ENCODE measurements around the gene RORC. TPM values are rescaled to one million over a fixed set of nuclear protein-coding genes. Genes with fewer than 3 reads are reported as not detected.

Gene RORC
- total and polyA plus RNA-seq, 7 donors, result 0.27 to 18.0 (median 3.9) TPM; not detected in 1

DNA sequence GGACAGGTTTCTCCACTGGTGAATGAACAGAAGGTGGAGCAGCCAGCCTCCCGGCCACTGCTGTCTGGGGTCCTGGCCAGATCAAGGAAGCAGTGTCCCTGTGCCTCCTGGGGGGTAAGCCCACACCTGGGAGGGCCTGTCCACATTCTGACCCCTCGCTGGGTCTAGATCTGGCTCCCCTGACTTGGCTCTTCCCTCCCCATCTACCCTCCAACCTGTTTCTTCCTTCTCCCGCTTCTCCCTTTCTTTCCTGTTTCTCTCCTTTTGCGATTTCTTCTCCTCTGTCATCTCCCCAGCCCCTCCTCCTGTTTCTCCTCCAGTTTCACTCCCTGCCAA is 378 bp downstream of the RORC start:
- intact Hi-C loops (cut with DNase I), result no loop called here
- peak overlapping the region in 1 of 4 donors; percentile 6 for H3K27ac ChIP-seq

DNA sequence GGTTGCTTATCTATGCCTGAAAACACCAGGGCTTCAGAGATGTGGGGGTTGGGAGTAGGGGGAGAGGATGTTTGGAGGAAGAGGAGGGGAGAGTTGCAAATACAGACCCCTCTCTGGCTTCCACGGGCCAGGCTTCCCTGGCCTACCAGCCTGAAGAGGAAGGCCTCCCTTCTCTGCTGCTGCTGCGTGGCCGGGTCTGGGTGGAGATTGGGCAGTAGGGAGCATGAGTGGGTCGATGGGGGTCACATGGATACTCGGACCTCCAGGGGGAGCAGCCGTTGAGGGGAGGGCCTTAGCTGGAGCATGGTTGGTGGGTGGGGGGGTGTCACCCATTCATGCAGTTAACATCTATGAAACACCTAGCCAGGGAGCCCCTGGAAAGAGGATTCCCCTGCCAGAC is 1.5 kb downstream of the RORC start:
- intact Hi-C loops (cut with DNase I), result no loop called here
- peaks cover 0 to 10% (median 8%) of the 10 kb centered on the region in 4 donors for H3K4me1 ChIP-seq
- TF ChIP-seq POLR2A (IDR thresholded peaks at IDR 0.05) (no peak), POLR2AphosphoS5 (IDR thresholded peaks at IDR 0.05) (no peak), EP300 (IDR thresholded peaks at IDR 0.05) (no peak)
- TF ChIP-seq, protein P1, sequence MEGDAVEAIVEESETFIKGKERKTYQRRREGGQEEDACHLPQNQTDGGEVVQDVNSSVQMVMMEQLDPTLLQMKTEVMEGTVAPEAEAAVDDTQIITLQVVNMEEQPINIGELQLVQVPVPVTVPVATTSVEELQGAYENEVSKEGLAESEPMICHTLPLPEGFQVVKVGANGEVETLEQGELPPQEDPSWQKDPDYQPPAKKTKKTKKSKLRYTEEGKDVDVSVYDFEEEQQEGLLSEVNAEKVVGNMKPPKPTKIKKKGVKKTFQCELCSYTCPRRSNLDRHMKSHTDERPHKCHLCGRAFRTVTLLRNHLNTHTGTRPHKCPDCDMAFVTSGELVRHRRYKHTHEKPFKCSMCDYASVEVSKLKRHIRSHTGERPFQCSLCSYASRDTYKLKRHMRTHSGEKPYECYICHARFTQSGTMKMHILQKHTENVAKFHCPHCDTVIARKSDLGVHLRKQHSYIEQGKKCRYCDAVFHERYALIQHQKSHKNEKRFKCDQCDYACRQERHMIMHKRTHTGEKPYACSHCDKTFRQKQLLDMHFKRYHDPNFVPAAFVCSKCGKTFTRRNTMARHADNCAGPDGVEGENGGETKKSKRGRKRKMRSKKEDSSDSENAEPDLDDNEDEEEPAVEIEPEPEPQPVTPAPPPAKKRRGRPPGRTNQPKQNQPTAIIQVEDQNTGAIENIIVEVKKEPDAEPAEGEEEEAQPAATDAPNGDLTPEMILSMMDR (IDR thresholded peaks at IDR 0.05), result no peak
- no peak for DNase-seq
- no peaks in the 10 kb centered on the region for H3K36me3 ChIP-seq
- WGBS, 2 donors, result 54 to 57% methylated on average over 6 of the region's 6 CpGs
- H3K9me3 ChIP-seq, result no peaks in the 10 kb centered on the region
- H3K27ac ChIP-seq, result no peak overlapping the region
- peaks cover 0 to 63% (median 5%) of the 10 kb centered on the region in 3 donors for H3K27me3 ChIP-seq
- no peak overlapping the region for H3K4me3 ChIP-seq

More for the DNA sequence above, 378 bp downstream of the RORC start:
- WGBS, 2 donors, result 16 to 66% methylated on average over 4 of the region's 4 CpGs
- peaks cover 0 to 10% (median 8%) of the 10 kb centered on the region in 4 donors for H3K4me1 ChIP-seq
- H3K4me3 ChIP-seq, result peak overlapping the region in 1 of 4 donors; percentile 11
- no peak for DNase-seq
- H3K36me3 ChIP-seq, result no peaks in the 10 kb centered on the region
- H3K27me3 ChIP-seq, result peaks cover 0 to 69% (median 5%) of the 10 kb centered on the region in 3 donors
- no peaks in the 10 kb centered on the region for H3K9me3 ChIP-seq
- TF ChIP-seq, protein P1 (IDR thresholded peaks at IDR 0.05), result no peak
- TF ChIP-seq POLR2A (IDR thresholded peaks at IDR 0.05), result no peak
- TF ChIP-seq EP300 (IDR thresholded peaks at IDR 0.05), result no peak
- TF ChIP-seq POLR2AphosphoS5 (IDR thresholded peaks at IDR 0.05), result no peak

DNA sequence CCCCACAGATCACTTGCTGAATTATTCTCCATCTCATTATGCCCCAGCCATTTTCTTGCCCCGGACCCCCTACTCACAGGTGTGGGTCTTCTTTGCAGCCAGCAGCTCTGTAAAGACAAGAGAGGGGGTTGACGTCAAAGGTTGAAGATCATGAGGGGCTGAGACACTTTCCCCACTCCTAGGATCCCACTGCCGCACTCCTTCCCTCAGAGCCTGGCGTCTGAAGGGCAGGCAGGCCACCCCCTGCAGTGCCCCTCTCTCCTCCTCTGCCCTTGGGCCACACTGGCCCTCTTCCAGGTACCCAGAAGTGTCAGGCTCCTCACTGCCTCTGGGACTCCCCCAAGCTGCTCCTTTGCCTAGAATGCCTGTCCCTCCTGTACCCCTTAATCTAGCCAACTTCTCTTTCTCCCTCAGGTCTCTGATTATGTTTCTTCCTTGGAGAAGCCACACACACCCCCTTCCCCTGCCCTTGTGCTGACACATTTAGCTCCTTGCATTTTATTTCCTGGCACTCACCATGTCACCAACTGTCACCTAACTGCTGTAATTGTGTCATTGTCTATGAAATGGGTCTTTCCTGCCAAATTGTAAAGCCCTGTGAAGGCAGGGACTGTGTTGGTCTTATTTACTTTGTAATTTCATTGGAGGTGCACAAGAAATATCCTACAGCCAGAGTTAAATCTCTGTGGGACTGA is 2.1 kb downstream of the RORC start:
- H3K9me3 ChIP-seq, result no peaks in the 10 kb centered on the region
- H3K4me1 ChIP-seq, result peaks cover 0 to 10% (median 8%) of the 10 kb centered on the region in 4 donors
- intact Hi-C loops (cut with DNase I), result no loop called here
- WGBS, 2 donors, result 58 to 73% methylated on average over 4 of the region's 4 CpGs
- no peak overlapping the region for H3K27ac ChIP-seq
- peaks cover 0 to 58% (median 5%) of the 10 kb centered on the region in 3 donors for H3K27me3 ChIP-seq
- TF ChIP-seq, protein P1 (IDR thresholded peaks at IDR 0.05), result no peak
- TF ChIP-seq EP300 (IDR thresholded peaks at IDR 0.05) (no peak), POLR2A (IDR thresholded peaks at IDR 0.05) (no peak), POLR2AphosphoS5 (IDR thresholded peaks at IDR 0.05) (no peak)
- H3K4me3 ChIP-seq, result no peak overlapping the region
- H3K36me3 ChIP-seq, result no peaks in the 10 kb centered on the region
- no peak for DNase-seq

DNA sequence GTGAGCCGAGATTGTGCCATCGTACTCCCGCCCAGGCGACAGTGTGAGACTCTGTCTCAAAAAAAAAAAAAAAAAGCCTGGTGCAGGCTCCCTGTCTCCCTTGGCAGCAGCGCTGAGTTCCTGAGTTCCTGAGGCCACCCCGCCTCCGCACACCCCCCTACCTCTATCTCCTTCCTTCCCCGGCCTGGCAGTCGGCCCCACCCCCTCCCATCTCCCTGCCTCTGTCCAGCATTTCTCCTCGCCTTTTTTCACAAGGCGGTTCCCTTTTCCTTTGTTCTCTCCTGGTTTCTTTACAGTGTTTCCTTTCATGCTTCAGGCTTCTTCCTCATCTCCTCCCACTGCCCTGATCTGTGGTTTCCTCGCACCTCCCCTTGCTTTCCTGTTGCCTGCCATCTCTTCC is 2.7 kb downstream of the RORC start:
- H3K4me3 ChIP-seq, result no peak overlapping the region
- no peaks in the 10 kb centered on the region for H3K36me3 ChIP-seq
- 10 to 30% methylated on average over 12 of the region's 12 CpGs for WGBS, 2 donors
- intact Hi-C loops (cut with DNase I), result no loop called here
- TF ChIP-seq EP300 (IDR thresholded peaks at IDR 0.05) (no peak), POLR2AphosphoS5 (IDR thresholded peaks at IDR 0.05) (no peak), POLR2A (IDR thresholded peaks at IDR 0.05) (no peak)
- TF ChIP-seq, protein P1 (IDR thresholded peaks at IDR 0.05), result no peak
- H3K27me3 ChIP-seq, result peaks cover 0 to 52% (median 5%) of the 10 kb centered on the region in 3 donors
- H3K4me1 ChIP-seq, result peaks cover 0 to 10% (median 8%) of the 10 kb centered on the region in 4 donors
- DNase-seq, result no peak
- H3K27ac ChIP-seq, result no peak overlapping the region
- no peaks in the 10 kb centered on the region for H3K9me3 ChIP-seq

Data from sigmoid colon (tissue), 7 donors.